C4-2B (cell line): ENCODE results near the gene BHLHE23.

Source experiments
- CTCF ChIP-seq: fragments of 450-650 bp; conservative IDR thresholded peaks from 2 replicates; pipeline ENCODE4 v1.5.1; 2017; ENCODE audit warnings: mild to moderate bottlenecking
- ZFX ChIP-seq: fragments of 450-650 bp; IDR thresholded peaks from 2 replicates; pipeline ENCODE4 v1.6.1; 2017

GRCh38 chr20:62975251-62975760 is 31.5 kb downstream of the BHLHE23 start:
- TF ChIP-seq CTCF (no peak), ZFX (no peak)
